ENCODE measurements around the gene EIF4E.
A peak's percentile ranks its signal among the peaks of the same experiment; 100 is the strongest.
"Not testable (repeated sequence)": the region's sequence is repeated elsewhere in the genome, so short reads cannot be mapped to it uniquely, and the experiment has no call there.

The EIF4E gene

DNA sequence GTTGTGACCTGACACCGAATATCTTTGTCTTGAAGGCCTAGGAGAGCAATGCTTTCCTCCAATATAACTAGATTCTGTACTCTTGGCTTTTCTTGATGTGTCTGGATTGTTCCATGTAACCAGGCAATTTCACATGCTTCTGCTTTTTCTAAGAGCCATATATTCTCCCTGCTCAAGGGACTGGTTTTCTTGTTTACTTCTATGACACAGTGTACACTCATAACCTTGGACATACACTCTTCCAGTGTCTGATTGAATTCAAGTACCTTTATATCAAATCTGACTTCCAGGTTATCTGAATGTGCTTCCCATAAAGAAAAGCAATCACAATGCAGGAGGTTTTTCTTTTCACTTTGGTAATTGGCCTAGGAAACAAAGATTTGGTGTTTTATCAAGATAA is 17.4 kb upstream of the EIF4E start:
- no peak for TF ChIP-seq ZFX (IDR thresholded peaks at IDR 0.05; ENCODE audit: borderline replicate concordance)
- TF ChIP-seq, protein P1, sequence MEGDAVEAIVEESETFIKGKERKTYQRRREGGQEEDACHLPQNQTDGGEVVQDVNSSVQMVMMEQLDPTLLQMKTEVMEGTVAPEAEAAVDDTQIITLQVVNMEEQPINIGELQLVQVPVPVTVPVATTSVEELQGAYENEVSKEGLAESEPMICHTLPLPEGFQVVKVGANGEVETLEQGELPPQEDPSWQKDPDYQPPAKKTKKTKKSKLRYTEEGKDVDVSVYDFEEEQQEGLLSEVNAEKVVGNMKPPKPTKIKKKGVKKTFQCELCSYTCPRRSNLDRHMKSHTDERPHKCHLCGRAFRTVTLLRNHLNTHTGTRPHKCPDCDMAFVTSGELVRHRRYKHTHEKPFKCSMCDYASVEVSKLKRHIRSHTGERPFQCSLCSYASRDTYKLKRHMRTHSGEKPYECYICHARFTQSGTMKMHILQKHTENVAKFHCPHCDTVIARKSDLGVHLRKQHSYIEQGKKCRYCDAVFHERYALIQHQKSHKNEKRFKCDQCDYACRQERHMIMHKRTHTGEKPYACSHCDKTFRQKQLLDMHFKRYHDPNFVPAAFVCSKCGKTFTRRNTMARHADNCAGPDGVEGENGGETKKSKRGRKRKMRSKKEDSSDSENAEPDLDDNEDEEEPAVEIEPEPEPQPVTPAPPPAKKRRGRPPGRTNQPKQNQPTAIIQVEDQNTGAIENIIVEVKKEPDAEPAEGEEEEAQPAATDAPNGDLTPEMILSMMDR (IDR thresholded peaks at IDR 0.05) = no peak
- no peak overlapping the region for H3K27ac ChIP-seq

DNA sequence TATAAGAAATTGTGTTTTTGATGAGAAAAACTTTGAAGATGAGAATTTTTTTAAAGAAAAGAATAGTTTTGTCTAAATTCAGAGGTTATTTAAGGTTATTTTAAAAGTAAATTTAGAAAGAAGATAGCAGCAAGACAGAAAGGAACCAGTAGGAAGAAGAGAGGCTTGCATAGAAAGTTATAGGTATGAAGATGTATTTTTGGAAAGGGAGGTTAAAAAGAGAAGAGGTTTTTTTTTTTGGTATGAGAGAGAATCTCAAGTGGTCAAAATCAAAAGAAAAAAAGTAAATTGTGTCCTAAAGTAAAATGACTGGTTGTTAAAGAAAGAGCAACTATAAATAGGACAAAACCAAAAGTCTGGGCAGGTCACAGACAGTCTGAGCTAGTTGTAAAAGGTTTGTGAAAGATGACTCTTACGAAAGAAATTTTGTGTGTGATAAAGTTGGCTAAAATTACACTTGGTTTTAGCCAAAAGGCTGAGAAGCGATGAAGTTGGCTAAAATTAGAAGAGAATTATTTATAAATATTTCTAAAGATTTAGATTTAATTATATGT is 16.4 kb upstream of the EIF4E start:
- TF ChIP-seq, protein P1 (IDR thresholded peaks at IDR 0.05) = no peak
- TF ChIP-seq ZFX (IDR thresholded peaks at IDR 0.05; ENCODE audit: borderline replicate concordance) = no peak
- no peak overlapping the region for H3K27ac ChIP-seq

DNA sequence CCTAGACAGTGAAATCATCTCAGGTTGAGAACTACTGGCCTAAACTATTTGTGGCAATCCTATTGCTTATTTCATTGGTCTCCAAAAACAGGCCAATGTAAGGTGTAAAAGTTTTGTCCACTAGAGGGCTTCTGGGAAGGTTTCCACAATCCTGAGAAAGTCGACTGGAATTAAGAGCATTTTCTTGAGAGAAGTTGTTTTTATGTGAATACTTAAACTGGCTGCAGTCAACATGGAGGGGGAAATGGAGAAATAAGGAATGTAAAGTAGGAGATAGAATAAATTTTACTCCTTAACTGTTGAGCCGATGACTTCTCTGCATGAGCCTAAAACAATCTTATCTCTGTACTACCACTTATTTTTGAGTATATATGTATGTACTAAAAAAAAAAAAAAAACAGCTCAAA is 11.0 kb upstream of the EIF4E start:
- H3K27ac ChIP-seq = no peak overlapping the region
- TF ChIP-seq ZFX (IDR thresholded peaks at IDR 0.05; ENCODE audit: borderline replicate concordance) = no peak
- TF ChIP-seq, protein P1 (IDR thresholded peaks at IDR 0.05) = peak; percentile 85

DNA sequence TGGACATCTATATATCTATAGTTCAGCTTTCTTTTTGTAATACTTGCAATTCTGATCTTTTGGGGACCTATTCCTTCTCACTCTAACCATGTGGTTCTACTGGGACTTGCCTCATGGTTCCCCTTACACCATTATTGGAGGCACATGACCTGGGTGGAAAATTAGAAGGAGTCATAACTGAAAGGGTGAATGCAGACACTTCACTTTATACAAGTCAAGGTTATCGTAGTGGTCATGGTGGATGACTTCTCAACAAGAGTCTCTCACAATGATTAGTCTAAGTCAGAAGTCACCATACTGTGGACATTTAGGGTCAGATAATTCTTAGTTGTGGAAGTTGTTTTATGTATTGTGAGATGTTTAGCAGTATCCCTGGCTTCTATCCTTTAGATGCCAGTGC is 10.5 kb upstream of the EIF4E start:
- TF ChIP-seq, protein P1 (IDR thresholded peaks at IDR 0.05) = no peak
- no peak for TF ChIP-seq ZFX (IDR thresholded peaks at IDR 0.05; ENCODE audit: borderline replicate concordance)
- no peak overlapping the region for H3K27ac ChIP-seq

DNA sequence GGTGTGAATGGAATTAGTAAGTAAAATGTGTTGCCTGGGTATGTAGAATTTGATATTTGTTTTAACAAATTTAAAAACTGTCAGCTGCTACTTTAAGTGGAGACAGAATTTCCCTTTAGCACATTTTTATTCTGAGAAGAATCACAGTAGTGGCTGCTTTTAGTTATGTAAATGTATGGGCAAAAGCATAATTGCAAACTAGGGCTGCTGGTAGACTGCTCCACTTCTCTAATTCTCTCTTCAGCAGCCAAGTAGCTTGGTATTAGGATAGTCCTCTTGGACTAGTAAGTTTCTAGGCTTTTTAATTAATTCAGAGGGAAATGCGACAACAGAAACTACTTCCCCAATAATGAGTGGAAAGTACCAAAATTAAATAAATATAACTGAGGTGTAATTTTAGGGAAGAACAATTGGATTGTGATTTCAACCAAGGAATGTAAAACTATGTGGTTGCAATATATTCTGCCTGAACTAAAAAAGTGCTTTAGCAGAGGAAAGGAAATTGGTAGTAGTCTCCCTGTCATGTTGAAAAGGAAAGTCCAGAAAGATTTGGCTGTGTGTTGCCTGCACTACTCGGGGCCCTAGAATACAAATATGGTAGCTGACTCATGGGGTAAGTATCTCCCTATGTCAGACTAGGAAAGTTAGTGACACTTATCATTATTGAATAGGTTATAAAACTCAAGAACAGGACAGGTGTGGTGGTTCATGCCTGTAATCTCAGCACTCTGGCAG is 9.2 kb upstream of the EIF4E start:
- TF ChIP-seq, protein P1 (IDR thresholded peaks at IDR 0.05) = no peak
- no peak for TF ChIP-seq ZFX (IDR thresholded peaks at IDR 0.05; ENCODE audit: borderline replicate concordance)
- H3K27ac ChIP-seq = no peak overlapping the region

DNA sequence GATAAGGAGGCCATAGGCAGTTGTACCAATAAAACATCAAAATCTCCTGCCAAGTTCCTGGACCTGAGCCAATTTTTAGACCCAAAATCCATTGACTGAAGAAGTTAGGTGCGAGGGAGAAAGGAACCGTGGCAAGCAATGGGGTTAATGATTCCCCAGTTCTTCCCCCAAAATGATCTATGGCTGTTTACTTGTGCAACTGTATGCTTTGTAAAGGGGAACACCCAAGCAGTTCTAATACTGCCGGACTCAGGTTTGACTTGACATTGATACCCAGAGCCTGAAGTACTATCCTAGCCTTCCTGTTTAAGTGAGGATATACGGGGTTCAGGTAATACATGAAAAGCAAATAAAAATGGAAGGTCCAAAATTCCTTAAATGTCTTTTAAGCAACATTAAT is 6.7 kb upstream of the EIF4E start:
- no peak overlapping the region for H3K27ac ChIP-seq
- TF ChIP-seq, protein P1 (IDR thresholded peaks at IDR 0.05) = no peak
- no peak for TF ChIP-seq ZFX (IDR thresholded peaks at IDR 0.05; ENCODE audit: borderline replicate concordance)

DNA sequence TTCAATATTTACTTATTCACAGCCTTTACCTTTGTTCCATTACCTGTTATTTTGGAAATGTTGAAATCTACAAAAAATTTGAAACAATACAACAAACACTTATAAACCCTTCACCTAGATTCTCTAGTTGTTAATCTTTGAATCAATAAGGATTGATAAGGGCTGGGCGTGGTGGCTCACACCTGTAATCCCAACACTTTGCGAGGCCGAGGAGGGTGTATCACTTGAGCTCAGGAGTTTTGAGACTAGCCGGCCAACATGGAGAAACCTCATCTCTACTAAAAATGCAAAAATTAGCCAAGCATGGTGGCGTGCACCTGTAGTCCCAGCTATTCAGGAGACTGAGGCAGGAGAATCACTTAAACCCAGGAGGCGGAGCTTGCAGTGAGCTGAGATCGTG is 5.9 kb upstream of the EIF4E start:
- not testable (repeated sequence) for H3K27ac ChIP-seq
